Spleen (tissue), 11 donors: ENCODE data around the gene TUBB6. TPM values are rescaled to one million over a fixed set of nuclear protein-coding genes. Genes with fewer than 3 reads are reported as not detected.

Source experiments
- DNase-seq: peaks from one replicate; pipeline ENCODE4 v3.0.0-alpha.2; 2020
- H3K27ac ChIP-seq, 8 donors: fragments of 200-600 bp; sonication (generic) in 7 of 8; 1 replicate in 4 of 8; 2 replicates in 4 of 8; pipeline versions ENCODE4 v1.5.0 to v1.8.0; 2016 to 2021; ENCODE audit warnings: inconsistent platforms in 4 of 8, mild to moderate bottlenecking in 4 of 8, moderate library complexity in 1 of 8
- H3K27me3 ChIP-seq, 7 donors: fragments of 200-600 bp; sonication (generic) in 6 of 7; replicated peaks in 1 of 7; 1 replicate in 4 of 7; 2 replicates in 3 of 7; pipeline versions ENCODE4 v1.5.0 to v1.8.0; 2016 to 2021; ENCODE audit warnings: inconsistent platforms in 3 of 7, mild to moderate bottlenecking in 1 of 7
- H3K36me3 ChIP-seq, 6 donors: fragments of 200-600 bp; sonication (generic) in 5 of 6; 1 replicate in 4 of 6; 2 replicates in 2 of 6; pipeline versions ENCODE4 v1.5.0 to v1.8.0; 2016 to 2021; ENCODE audit warnings: inconsistent platforms in 2 of 6
- H3K4me1 ChIP-seq, 6 donors: fragments of 200-600 bp; sonication (generic) in 5 of 6; 1 replicate in 3 of 6; 2 replicates in 3 of 6; pipeline versions ENCODE4 v1.5.0 to v1.8.0; 2016 to 2021; ENCODE audit warnings: inconsistent platforms in 3 of 6
- H3K4me3 ChIP-seq, 8 donors: fragments of 200-600 bp; sonication (generic) in 7 of 8; 1 replicate in 4 of 8; 2 replicates in 4 of 8; pipeline versions ENCODE4 v1.5.0 to v1.8.0; 2016 to 2021; ENCODE audit warnings: inconsistent platforms in 4 of 8, mild to moderate bottlenecking in 4 of 8, moderate library complexity in 2 of 8
- H3K9me3 ChIP-seq, 8 donors: fragments of 200-600 bp; sonication (generic) in 7 of 8; 1 replicate in 4 of 8; 2 replicates in 4 of 8; pipeline versions ENCODE4 v1.5.0 to v1.8.0; 2016 to 2021; ENCODE audit warnings: inconsistent platforms in 4 of 8
- CTCF ChIP-seq, 11 experiments: fragments of 200-600 bp in 7 of 11; fragments of 450-650 bp in 4 of 11; sonication (generic) in 4 of 11; IDR thresholded peaks in 8 of 11; conservative IDR thresholded peaks in 3 of 11; 1 replicate in 7 of 11; 2 replicates in 4 of 11; pipeline versions ENCODE4 v1.4.0 to v1.8.0; 2016 to 2021; ENCODE audit warnings: antibody characterized with exemption in 11 of 11, inconsistent platforms in 4 of 11, mild to moderate bottlenecking in 1 of 11
- POLR2A ChIP-seq, 3 donors: fragments of 450-650 bp; IDR thresholded peaks; one replicate each; pipeline ENCODE4 v1.5.1; 2017; ENCODE audit warnings: antibody characterized with exemption in 3 of 3, mild to moderate bottlenecking in 1 of 3
- POLR2AphosphoS5 ChIP-seq, 3 donors: sonication (generic); formaldehyde crosslinking; IDR thresholded peaks; one replicate each; pipeline ENCODE4 v1.5.1; 2017; ENCODE audit warnings: antibody characterized with exemption in 3 of 3
- WGBS, 5 donors: extraction: QIAGEN DNeasy Blood & Tissue Kit in 3 of 5; methylation state at CpG; one replicate each; pipeline versions ENCODE4 v1.1.5 to v1.1.7; 2013 to 2018; 5-methylcytosine and 5-hydroxymethylcytosine counted together
- intact Hi-C: fragments of 100-400 bp; cut with DNase I; formaldehyde crosslinking; loops from one replicate; pipeline ENCODE4 v1.15.0; 2023; ENCODE audit warnings: low total_unique reads
- polyA plus RNA-seq, 3 donors: library from polyadenylated mRNA; stranded (reverse); fragments of 200-250 nt; gene quantifications; one replicate each; pipeline ENCODE4 v1.2.1, GENCODE V29; 2013
- total RNA-seq, 7 donors: library from RNA; depleted of rRNA in 3 of 7; stranded (reverse); fragments of >200 nt in 3 of 7; fragmentation: NEBNext Ultra II Directional in 4 of 7; extraction: Animal tissue kit (Norgen Biotek cat#: 25700) in 4 of 7; gene quantifications; one replicate each; pipeline versions ENCODE4 v1.1.0 to v1.2.1, GENCODE V29; 2016 to 2021
- donor health status: healthy with polysubstance abuse.
- donor health status: DM: no; HTN: no; CAD: no; lungs with moderate emphysema.
- donor health status: DM: no; HTN: no; CAD: no.
- donor health status: Bipolar disorder and iron deficiency.
- donor health status: healthy.
- donor health status: DM: no; HTN: no; CAD: no.
- donor health status: DM: yes; HTN: yes; CAD: no.

The TUBB6 gene
- total and polyA plus RNA-seq, 10 donors = 29.0 to 65.6 (median 40.3) TPM

DNA sequence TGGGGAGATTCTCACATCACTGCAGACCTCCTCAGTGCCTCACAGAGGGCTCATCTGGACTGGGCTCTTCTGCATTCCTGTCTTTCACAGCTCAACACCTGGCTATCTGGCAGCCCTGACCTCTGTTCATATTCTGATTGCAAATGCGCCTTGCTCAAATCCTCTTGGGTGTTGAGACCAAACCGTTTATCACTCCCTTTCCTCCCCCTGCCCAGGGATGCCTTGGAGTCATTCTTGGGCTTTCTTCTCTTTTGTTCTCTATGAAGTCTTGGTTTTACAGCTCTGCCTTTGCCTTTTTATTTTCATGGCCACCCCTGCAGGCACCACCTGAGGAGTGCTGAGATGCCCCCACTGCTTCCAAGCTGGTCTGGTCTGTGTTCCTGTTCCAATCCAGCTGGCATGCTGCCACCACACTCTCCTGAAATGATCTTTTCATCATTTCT is 26.3 kb downstream of the TUBB6 start:
- WGBS, 5 donors = 74 to 88% (median 82%) methylated on average over 2 of the region's 2 CpGs
- Histone ChIP-seq H3K4me1 (no peaks in the 10 kb centered on the region), H3K4me3 (no peak overlapping the region), H3K36me3 (peaks cover 0 to 91% (median 60%) of the 10 kb centered on the region in 6 donors), H3K9me3 (no peaks in the 10 kb centered on the region), H3K27me3 (no peaks in the 10 kb centered on the region), H3K27ac (no peak overlapping the region)
- intact Hi-C loops = no loop called here
- no peak for DNase-seq
- TF ChIP-seq POLR2A (IDR thresholded peaks at IDR 0.05) (no peak), POLR2AphosphoS5 (IDR thresholded peaks at IDR 0.05) (no peak), CTCF (IDR thresholded peaks at IDR 0.05 in 8 of 11, conservative IDR thresholded peaks at IDR 0.05 in 3 of 11) (no peak)

- Histone ChIP-seq H3K27ac (no peak overlapping the region), H3K9me3 (no peaks in the 10 kb centered on the region), H3K4me3 (no peak overlapping the region), H3K4me1 (no peaks in the 10 kb centered on the region), H3K36me3 (peaks cover 0 to 91% (median 58%) of the 10 kb centered on the region in 6 donors), H3K27me3 (no peaks in the 10 kb centered on the region)
- intact Hi-C loops = no loop called here
- TF ChIP-seq CTCF (IDR thresholded peaks at IDR 0.05 in 8 of 11, conservative IDR thresholded peaks at IDR 0.05 in 3 of 11) (no peak), POLR2AphosphoS5 (IDR thresholded peaks at IDR 0.05) (no peak), POLR2A (IDR thresholded peaks at IDR 0.05) (no peak)
- 75 to 94% (median 90%) methylated on average over 2 of the region's 2 CpGs for WGBS, 5 donors
- no peak for DNase-seq
Observed at GRCh38 chr18:12334863-12335262, 26.8 kb downstream of the TUBB6 start.

- peaks cover 0 to 91% (median 55%) of the 10 kb centered on the region in 6 donors for H3K36me3 ChIP-seq
- intact Hi-C loops = no loop called here
- no peak overlapping the region for H3K27ac ChIP-seq
Observed at GRCh38 chr18:12335503-12335902, 27.5 kb downstream of the TUBB6 start.

DNA sequence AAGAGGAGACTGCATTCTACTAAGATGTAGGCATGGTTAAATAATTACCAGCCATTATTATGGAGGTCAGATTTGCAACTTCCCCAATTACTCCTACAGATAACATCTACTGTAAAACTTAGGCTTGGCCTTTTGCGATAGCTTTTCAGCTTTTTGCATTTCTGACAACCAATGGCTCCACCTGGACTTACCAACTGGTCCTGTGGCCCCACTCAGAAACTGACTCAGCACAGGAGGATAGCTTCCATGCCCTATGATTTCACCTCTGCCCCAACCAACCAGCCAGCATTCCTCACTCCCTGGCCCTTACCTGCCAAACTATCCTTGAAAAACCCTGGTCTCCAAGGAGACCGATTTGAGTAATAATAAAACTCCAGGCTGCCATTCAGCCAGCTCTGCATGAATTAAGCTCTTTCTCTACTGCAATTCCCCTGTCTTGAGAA is 28.2 kb downstream of the TUBB6 start:
- Histone ChIP-seq H3K4me1 (no peaks in the 10 kb centered on the region), H3K9me3 (no peaks in the 10 kb centered on the region), H3K4me3 (no peak overlapping the region), H3K27ac (no peak overlapping the region), H3K36me3 (peaks cover 0 to 92% (median 54%) of the 10 kb centered on the region in 6 donors), H3K27me3 (no peaks in the 10 kb centered on the region)
- intact Hi-C loops = no loop called here
- 73 to 93% (median 84%) methylated on average over 2 of the region's 2 CpGs for WGBS, 5 donors
- TF ChIP-seq CTCF (IDR thresholded peaks at IDR 0.05 in 8 of 11, conservative IDR thresholded peaks at IDR 0.05 in 3 of 11) = no peak
- no peak for TF ChIP-seq POLR2AphosphoS5 (IDR thresholded peaks at IDR 0.05)
- TF ChIP-seq POLR2A (IDR thresholded peaks at IDR 0.05) = no peak
- DNase-seq = no peak

More at GRCh38 chr18:12335503-12335902, 27.5 kb downstream of the TUBB6 start:
- Histone ChIP-seq H3K27me3 (no peaks in the 10 kb centered on the region), H3K9me3 (no peaks in the 10 kb centered on the region), H3K4me3 (no peak overlapping the region), H3K4me1 (no peaks in the 10 kb centered on the region)
- WGBS, 5 donors = 81 to 93% (median 91%) methylated on average over 7 of the region's 7 CpGs
- TF ChIP-seq POLR2A (IDR thresholded peaks at IDR 0.05) = no peak
- DNase-seq = no peak

DNA sequence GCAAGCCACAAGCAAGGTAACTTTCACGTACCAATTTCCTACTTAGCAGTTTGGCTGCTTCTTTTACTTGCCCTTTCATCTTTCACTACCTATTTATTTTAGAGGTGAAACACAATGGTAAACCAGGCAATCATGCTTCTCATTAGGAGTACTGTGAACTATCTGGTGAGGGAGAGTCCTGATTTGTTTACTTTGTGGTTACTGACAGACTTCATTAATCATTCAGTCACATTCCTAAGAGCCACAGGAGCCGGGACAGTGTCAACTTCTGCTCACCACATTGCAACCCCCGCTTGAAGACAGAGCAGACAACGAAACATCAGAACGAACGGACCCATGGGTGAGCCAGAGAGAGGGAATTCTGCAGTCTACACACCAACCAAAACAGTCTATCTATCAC is 28.8 kb downstream of the TUBB6 start:
- intact Hi-C loops = no loop called here
- 82 to 86% (median 84%) methylated on average over 6 of the region's 6 CpGs for WGBS, 5 donors
- Histone ChIP-seq H3K9me3 (no peaks in the 10 kb centered on the region), H3K27me3 (no peaks in the 10 kb centered on the region), H3K27ac (no peak overlapping the region), H3K4me1 (no peaks in the 10 kb centered on the region), H3K4me3 (no peak overlapping the region), H3K36me3 (peaks cover 0 to 93% (median 59%) of the 10 kb centered on the region in 6 donors)
- DNase-seq = no peak
- TF ChIP-seq CTCF (IDR thresholded peaks at IDR 0.05 in 8 of 11, conservative IDR thresholded peaks at IDR 0.05 in 3 of 11) (no peak), POLR2A (IDR thresholded peaks at IDR 0.05) (no peak), POLR2AphosphoS5 (IDR thresholded peaks at IDR 0.05) (no peak)
